ENCODE results near the gene CHFR.

GRCh38 chr12:132838410-132839080 is 48.9 kb downstream of the CHFR start:
- TF ChIP-seq CTCF (IDR thresholded peaks at IDR 0.05) (no peak), POLR2A (IDR thresholded peaks at IDR 0.05) (no peak)
